GM19452 (cell line): ENCODE data around the gene RPTOR.
"Not testable (repeated sequence)": the region's sequence is repeated elsewhere in the genome, so short reads cannot be mapped to it uniquely, and the experiment has no call there.

Experiments used
- ATAC-seq: cut with Tn5 transposase; IDR thresholded peaks from one replicate; pipeline ENCODE4 v1.9.1; 2021; ENCODE audit not compliant: unreplicated experiment

The RPTOR gene

DNA sequence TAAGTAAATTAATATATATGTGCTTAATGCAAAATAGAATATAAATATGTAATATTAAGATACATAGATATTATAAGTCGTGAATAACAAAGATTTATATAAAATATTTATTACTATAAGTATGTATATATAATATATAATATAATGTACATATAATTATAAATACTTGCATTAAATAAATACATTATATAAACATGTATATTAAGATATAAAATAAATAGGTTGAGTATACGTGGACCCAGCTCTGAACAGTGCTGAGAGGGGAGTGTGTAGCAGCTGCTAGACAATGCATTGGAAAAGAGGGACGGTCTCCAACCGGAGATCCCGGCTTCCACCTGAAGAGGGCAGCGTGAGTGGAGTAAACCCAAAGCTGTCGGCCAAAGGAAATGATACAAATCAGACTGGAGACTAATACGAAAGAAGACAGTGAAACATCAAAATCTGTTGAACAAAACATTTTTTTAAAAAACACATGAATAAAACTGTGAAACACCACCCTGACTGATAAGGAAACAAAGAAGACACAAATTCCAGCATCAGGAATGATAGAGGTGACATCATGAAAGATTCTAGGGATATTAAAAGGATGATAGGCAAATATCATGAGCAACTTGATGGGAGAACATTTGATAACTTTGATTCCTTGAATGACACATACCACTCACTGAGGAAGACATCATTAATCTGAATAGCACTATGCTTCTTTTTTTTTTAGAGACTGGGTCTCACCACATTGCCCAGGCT is 321.6 kb downstream of the RPTOR start:
- ATAC-seq = no peak

GRCh38 chr17:80868022-80868609 is 323.5 kb downstream of the RPTOR start:
- no peak for ATAC-seq

- ATAC-seq = no peak
These were observed 325.0 kb downstream of the RPTOR start for GRCh38 chr17:80869481-80870145.

DNA sequence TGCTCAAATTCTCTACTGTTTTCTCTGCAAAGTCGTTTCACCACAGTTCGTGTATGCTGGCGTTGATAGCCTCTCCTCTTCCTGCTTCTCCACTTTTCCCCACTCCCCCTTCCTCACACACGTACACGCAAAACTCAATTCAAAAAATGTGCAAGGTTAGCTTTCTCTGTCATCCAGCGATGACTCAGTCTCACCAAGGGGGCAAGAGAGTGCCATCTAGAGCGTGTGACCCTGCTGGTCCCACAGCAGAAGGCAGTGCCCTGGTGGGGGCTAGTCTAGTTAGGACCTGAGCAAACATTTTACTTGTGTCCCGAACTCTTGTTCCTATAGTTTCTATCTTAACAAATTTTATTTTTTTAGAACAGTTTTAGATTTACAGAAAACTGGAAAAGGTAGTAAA is 325.8 kb downstream of the RPTOR start:
- ATAC-seq = no peak

DNA sequence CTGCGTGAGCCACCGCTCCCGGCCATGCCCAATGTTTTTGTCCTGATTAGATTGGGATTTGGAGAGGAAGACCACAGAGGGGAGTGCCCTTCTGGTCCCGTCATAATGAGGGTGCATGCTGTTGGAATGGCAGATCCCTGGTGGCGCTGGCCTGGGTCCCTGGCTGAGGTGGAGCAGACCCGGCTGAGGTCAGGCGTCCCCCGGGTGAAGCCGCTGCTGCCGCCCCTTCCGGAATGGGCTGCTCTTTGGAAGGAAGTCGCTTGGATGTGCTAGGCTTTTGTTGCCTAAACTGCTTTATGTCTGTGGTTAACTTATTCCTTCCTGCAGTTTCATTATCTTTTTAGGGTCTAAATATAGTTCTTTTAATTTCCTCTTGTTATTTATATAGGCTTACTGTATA is 326.7 kb downstream of the RPTOR start:
- ATAC-seq = no peak

DNA sequence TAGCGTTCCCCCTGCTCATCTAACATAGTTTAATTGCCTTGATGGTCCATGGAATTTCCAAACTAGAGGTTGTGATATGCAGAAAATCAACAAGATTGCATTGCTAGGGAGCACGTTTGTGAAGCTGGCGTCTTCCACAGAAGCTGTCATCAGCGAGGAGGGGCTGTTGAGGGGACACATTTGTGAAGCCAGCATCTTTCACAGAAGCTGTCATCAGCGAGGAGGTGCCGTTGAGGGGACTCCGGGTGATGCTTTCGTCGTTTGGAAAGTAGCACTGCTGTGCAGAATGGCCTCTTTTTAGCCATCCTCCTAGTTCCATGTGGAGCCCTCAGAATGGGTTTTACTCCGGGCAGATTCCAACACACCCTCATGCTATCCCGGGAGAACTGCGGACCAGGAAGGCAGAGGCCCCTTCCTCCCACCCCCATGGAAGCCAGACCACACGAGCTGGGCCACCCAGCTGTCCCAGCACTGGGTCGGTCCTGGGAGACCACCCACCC is 327.4 kb downstream of the RPTOR start:
- ATAC-seq = no peak

GRCh38 chr17:80872501-80873306 is 328.1 kb downstream of the RPTOR start:
- ATAC-seq = no peak

- no peak for ATAC-seq
These were observed 328.8 kb downstream of the RPTOR start for GRCh38 chr17:80873307-80873951.

GRCh38 chr17:80874866-80875445 is 330.3 kb downstream of the RPTOR start:
- no peak for ATAC-seq

- ATAC-seq = not testable (repeated sequence)
These were observed 330.9 kb downstream of the RPTOR start for GRCh38 chr17:80875480-80875995.

DNA sequence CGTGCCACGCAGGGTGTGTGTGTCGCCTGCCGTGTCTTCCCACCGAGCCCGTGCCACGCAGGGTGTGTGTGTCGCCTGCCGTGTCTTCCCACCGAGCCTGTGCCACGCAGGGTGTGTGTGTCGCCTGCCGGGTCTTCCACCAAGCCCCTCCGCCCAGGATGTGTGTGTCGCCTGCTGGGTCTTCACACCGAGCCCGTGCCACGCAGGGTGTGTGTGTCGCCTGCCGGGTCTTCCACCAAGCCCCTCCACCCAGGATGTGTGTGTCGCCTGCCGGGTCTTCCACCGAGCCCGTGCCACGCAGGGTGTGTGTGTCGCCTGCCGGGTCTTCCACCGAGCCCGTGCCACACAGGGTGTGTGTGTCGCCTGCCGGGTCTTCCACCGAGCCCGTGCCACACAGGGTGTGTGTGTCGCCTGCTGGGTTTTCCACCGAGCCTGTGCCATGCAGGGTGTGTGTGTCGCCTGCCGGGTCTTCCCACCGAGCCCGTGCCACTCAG is 331.9 kb downstream of the RPTOR start:
- ATAC-seq = not testable (repeated sequence)

- ATAC-seq = peak; percentile 92
These were observed 332.5 kb downstream of the RPTOR start for GRCh38 chr17:80876950-80877728.

DNA sequence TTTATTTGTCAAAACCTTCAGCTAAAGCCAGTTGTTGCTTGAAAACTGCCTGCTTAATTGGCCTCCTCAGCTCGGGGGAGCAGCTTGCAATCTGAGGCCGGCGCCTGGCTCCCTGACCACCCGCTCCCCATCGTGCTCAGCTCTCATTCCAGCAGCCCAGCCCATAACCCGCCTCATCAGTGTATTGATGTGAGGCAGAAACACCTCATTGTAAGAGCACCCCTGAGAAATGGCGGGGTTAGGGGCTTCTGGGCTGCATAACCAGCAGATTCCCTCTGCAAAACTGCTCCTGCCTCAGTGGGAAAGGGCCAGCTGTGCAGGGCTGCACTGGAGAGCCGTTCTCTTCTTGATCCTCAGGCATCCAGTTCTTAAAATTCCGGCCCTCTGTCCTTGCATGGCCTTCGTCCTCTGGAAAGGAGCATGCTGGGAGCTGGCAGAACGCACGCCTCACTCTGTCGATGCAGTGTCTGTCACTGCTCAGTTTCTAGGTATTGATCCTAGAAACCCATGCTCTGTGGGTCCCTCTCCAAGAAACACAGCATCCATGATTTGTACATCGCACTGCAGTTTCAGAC is 333.2 kb downstream of the RPTOR start:
- ATAC-seq = no peak

DNA sequence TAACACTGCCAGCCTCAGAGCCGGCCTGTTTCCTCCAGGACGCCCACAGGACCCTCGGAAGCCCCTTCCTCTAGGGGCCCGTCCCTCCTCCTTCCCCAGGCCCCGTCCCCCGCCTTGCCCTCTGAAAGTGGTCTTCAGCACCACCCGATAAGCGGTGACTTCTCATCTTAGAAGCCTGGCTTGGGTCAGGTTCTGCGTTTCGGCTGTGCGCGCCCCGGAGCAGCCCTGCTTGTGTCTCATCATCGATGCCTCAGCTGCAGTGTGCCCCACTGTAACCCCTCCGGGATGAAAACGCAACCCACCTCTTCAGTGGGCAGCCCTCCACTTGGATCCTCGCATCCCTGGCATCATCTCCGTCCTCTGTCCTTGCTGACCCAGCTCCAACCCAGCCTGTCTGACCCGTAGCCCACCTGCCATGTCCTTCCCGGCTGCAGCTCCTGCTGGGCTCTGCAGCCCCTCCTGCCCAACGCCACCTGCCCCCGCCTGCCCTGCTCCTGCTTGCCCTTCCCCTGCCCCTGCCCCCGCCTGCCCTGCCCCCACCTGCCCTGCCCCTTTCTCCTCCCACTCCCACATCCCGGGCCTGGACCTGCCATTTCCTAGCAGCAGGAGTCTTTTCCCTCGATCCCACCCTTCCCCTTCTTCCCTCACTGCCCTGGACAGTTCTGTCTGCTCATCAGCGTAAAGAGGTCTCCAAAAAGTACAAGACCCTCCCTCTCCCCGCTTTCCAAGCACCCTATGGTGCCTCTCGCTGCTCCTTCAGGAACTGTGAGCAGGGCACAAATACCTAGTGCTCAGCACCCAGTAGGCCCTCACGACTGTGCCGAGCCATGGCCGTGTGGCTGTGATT is 334.5 kb downstream of the RPTOR start:
- no peak for ATAC-seq

DNA sequence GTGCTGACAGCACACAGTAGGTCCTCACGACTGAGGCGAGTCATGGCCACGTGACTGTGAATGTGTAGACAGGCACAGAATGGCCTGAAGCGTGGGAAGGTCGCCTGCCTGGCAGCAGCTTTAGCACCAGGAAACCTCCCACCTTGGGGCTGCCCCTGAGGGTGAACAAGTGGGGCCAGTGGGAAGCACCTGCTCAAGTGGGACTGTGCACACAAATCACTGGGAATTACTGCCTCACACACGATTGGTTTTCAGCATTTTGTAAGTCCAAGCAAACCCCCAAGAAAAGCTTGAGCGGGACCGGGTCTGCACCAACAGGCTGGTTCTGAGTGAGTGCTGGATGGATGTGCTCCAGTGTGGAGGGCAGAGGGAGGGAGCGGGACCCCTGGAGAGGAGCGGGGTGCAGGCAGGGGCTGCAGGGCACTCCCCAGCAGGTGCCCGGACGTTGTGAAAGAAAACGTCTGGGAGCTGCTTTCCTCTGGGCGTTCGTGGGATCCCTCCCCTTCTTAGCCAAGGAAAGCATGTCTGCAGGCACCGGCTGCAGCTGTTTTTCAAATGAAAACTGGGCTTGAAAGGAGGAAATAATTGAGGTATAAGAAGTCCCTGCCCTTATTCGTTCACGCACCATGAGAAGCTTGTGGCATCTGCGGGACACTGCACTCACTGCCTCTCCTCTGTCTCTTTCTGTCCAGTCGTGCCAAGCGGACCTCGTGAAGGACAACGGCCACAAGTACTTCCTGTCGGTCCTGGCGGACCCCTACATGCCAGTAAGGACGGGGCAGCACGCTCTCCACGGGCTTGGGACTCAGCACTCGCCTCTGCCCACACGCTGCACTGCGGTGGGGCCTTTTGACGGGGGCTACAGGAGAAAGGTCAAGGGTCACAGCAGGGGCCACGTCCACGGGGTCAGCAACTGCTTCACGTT is 335.3 kb downstream of the RPTOR start:
- no peak for ATAC-seq

GRCh38 chr17:80880648-80880985 is 336.0 kb downstream of the RPTOR start:
- ATAC-seq = no peak

GRCh38 chr17:80881306-80881705 is 336.7 kb downstream of the RPTOR start:
- ATAC-seq = no peak
